ENCODE data around the gene BSN. TPM values are rescaled to one million over a fixed set of nuclear protein-coding genes. Genes with fewer than 3 reads are reported as not detected.
A peak's percentile ranks its signal among the peaks of the same experiment; 100 is the strongest.

The BSN gene, protein sequence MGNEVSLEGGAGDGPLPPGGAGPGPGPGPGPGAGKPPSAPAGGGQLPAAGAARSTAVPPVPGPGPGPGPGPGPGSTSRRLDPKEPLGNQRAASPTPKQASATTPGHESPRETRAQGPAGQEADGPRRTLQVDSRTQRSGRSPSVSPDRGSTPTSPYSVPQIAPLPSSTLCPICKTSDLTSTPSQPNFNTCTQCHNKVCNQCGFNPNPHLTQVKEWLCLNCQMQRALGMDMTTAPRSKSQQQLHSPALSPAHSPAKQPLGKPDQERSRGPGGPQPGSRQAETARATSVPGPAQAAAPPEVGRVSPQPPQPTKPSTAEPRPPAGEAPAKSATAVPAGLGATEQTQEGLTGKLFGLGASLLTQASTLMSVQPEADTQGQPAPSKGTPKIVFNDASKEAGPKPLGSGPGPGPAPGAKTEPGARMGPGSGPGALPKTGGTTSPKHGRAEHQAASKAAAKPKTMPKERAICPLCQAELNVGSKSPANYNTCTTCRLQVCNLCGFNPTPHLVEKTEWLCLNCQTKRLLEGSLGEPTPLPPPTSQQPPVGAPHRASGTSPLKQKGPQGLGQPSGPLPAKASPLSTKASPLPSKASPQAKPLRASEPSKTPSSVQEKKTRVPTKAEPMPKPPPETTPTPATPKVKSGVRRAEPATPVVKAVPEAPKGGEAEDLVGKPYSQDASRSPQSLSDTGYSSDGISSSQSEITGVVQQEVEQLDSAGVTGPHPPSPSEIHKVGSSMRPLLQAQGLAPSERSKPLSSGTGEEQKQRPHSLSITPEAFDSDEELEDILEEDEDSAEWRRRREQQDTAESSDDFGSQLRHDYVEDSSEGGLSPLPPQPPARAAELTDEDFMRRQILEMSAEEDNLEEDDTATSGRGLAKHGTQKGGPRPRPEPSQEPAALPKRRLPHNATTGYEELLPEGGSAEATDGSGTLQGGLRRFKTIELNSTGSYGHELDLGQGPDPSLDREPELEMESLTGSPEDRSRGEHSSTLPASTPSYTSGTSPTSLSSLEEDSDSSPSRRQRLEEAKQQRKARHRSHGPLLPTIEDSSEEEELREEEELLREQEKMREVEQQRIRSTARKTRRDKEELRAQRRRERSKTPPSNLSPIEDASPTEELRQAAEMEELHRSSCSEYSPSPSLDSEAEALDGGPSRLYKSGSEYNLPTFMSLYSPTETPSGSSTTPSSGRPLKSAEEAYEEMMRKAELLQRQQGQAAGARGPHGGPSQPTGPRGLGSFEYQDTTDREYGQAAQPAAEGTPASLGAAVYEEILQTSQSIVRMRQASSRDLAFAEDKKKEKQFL (N-terminal part only)
- total RNA-seq, result 0.44 TPM
- 1 to 10 TPM in 2 of 8 donors, under 1 TPM in 6; 0.48 to 1.2 (median 0.67) TPM for polyA plus RNA-seq (ENCODE audit: insufficient read depth in 1 of 8, insufficient read length in 8 of 8, low replicate concordance in 1 of 8)
- long read RNA-seq, donor 1, result 0 reads
- long read RNA-seq, donor 2, result 0 reads
- long read RNA-seq, donor 3, result 0 reads
- long read RNA-seq, donor 4, result 0 reads
- long read RNA-seq, donor 5, result 0 reads
- long read RNA-seq, donor 6, result 0 reads
- long read RNA-seq, donor 7, result 0 reads
- long read RNA-seq, donor 8, result 0 reads
- long read RNA-seq, donor 9, result 0 reads
- long read RNA-seq, donor 10, result 0 reads
- long read RNA-seq, donor 11, result 0 reads

- H3K4me1 ChIP-seq (ENCODE audit: control insufficient read depth, insufficient read depth, low read length), result peaks cover 14% of the 10 kb centered on the region
Observed at GRCh38 chr3:49553692-49554632, at the start of gene BSN. Gene BSN (plus strand): TSS chr3:49554477. CDS start chr3:49554603, 126 bp downstream.

GRCh38 chr3:49506906-49507305 is 47.4 kb upstream of the BSN start:
- no peak overlapping the region for H3K27ac ChIP-seq (ENCODE audit: low read length)
- no CpG with 5 or more reads among the region's 3 CpGs for WGBS (ENCODE audit: insufficient coverage)

More at GRCh38 chr3:49553692-49554632, at the start of gene BSN:
- H3K36me3 ChIP-seq (ENCODE audit: control insufficient read depth, insufficient read depth, low read length), result no peaks in the 10 kb centered on the region
- no peaks in the 10 kb centered on the region for H3K9me3 ChIP-seq (replicated peaks; ENCODE audit: control insufficient read depth, low read depth, low read length)
- H3K27ac ChIP-seq (ENCODE audit: low read length), result peak within 1 kb of the TSS; percentile 23
- H3K4me3 ChIP-seq (ENCODE audit: low read length), result peak within 1 kb of the TSS; percentile 53
- DNase-seq, result peak; percentile 97
- H3K27me3 ChIP-seq (ENCODE audit: control insufficient read depth, insufficient read depth, low read length), result peaks cover 7% of the 10 kb centered on the region
- 2% methylated on average over 63 of the region's 76 CpGs for WGBS (ENCODE audit: insufficient coverage)

DNA sequence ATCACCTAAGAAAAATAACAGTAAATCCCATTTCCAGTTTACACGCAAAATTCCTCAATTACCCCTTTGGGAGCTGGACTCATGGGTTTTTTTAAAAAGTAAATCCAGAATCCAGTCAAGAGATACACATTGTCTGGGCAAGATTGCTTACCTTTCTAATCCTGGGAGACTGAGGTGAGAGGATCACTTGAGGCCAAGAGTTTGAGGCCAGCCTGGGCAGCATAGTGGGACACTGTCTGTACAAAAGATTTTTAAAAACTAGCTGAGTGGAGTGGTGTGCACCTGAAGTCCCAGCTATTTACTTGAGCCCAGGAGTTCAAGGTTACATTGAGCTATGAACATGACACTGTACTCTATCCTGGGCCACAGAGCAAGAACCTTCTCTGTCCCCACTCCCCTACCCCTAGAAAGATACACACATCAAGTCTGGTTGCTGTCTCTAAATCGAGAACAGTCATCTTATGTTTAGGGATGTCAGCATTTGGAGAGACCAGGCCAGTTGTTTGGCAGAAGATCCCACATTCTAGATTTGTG is 45.2 kb upstream of the BSN start:
- H3K36me3 ChIP-seq (ENCODE audit: control insufficient read depth, insufficient read depth, low read length), result peaks cover 37% of the 10 kb centered on the region
- H3K27ac ChIP-seq (ENCODE audit: low read length), result no peak overlapping the region
- DNase-seq, result peak; percentile 25
- no peaks in the 10 kb centered on the region for H3K27me3 ChIP-seq (ENCODE audit: control insufficient read depth, insufficient read depth, low read length)
- peaks cover 3% of the 10 kb centered on the region for H3K4me1 ChIP-seq (ENCODE audit: control insufficient read depth, insufficient read depth, low read length)
- no peak overlapping the region for H3K4me3 ChIP-seq (ENCODE audit: low read length)
- WGBS (ENCODE audit: insufficient coverage), result no CpG with 5 or more reads among the region's 2 CpGs
- no peaks in the 10 kb centered on the region for H3K9me3 ChIP-seq (replicated peaks; ENCODE audit: control insufficient read depth, low read depth, low read length)

More at GRCh38 chr3:49506906-49507305, 47.4 kb upstream of the BSN start:
- DNase-seq, result no peak
- Histone ChIP-seq H3K4me3 (ENCODE audit: low read length) (no peak overlapping the region), H3K27me3 (ENCODE audit: control insufficient read depth, insufficient read depth, low read length) (no peaks in the 10 kb centered on the region), H3K9me3 (replicated peaks; ENCODE audit: control insufficient read depth, low read depth, low read length) (no peaks in the 10 kb centered on the region), H3K36me3 (ENCODE audit: control insufficient read depth, insufficient read depth, low read length) (peaks cover 22% of the 10 kb centered on the region), H3K4me1 (ENCODE audit: control insufficient read depth, insufficient read depth, low read length) (peaks cover 3% of the 10 kb centered on the region)

DNA sequence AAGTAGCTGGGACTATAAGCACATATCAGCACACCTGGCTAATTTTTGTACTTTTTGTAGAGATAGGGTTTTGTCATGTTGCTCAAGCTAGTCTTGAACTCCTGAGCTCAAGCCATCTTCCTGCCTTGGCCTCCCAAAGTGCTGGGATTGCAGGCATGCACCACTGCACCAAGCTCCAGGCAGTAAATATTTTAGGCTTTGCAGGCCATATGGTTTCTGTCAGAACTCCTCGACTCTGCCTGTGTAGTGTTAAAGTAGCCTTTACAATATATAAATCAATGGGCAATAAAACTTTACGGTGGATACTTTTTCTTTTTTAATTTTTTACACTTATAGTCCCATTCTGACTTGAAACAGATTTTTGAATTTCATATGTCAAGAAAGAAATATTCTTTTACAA is 42.6 kb upstream of the BSN start:
- DNase-seq, result no peak
- peaks cover 3% of the 10 kb centered on the region for H3K4me1 ChIP-seq (ENCODE audit: control insufficient read depth, insufficient read depth, low read length)
- no peak overlapping the region for H3K4me3 ChIP-seq (ENCODE audit: low read length)
- no peak overlapping the region for H3K27ac ChIP-seq (ENCODE audit: low read length)
- no peaks in the 10 kb centered on the region for H3K27me3 ChIP-seq (ENCODE audit: control insufficient read depth, insufficient read depth, low read length)
- peaks cover 58% of the 10 kb centered on the region for H3K36me3 ChIP-seq (ENCODE audit: control insufficient read depth, insufficient read depth, low read length)
- whole genome bisulfite sequencing (ENCODE audit: insufficient coverage), result no CpG with 5 or more reads among the region's 2 CpGs
- H3K9me3 ChIP-seq (replicated peaks; ENCODE audit: control insufficient read depth, low read depth, low read length), result no peaks in the 10 kb centered on the region

- Histone ChIP-seq H3K4me3 (ENCODE audit: low read length) (no peak overlapping the region), H3K9me3 (replicated peaks; ENCODE audit: control insufficient read depth, low read depth, low read length) (no peaks in the 10 kb centered on the region), H3K4me1 (ENCODE audit: control insufficient read depth, insufficient read depth, low read length) (peaks cover 10% of the 10 kb centered on the region), H3K27ac (ENCODE audit: low read length) (no peak overlapping the region), H3K27me3 (ENCODE audit: control insufficient read depth, insufficient read depth, low read length) (no peaks in the 10 kb centered on the region), H3K36me3 (ENCODE audit: control insufficient read depth, insufficient read depth, low read length) (peaks cover 66% of the 10 kb centered on the region)
- no CpG with 5 or more reads among the region's 1 CpG for WGBS (ENCODE audit: insufficient coverage)
- DNase-seq, result no peak
Observed at GRCh38 chr3:49512781-49513355, 41.4 kb upstream of the BSN start.

- DNase-seq, result no peak
- Histone ChIP-seq H3K36me3 (ENCODE audit: control insufficient read depth, insufficient read depth, low read length) (peaks cover 74% of the 10 kb centered on the region), H3K9me3 (replicated peaks; ENCODE audit: control insufficient read depth, low read depth, low read length) (no peaks in the 10 kb centered on the region), H3K4me3 (ENCODE audit: low read length) (no peak overlapping the region), H3K27me3 (ENCODE audit: control insufficient read depth, insufficient read depth, low read length) (no peaks in the 10 kb centered on the region), H3K4me1 (ENCODE audit: control insufficient read depth, insufficient read depth, low read length) (peaks cover 16% of the 10 kb centered on the region), H3K27ac (ENCODE audit: low read length) (no peak overlapping the region)
- WGBS (ENCODE audit: insufficient coverage), result 91% methylated on average over 3 of the region's 4 CpGs
Observed at GRCh38 chr3:49513494-49514124, 40.7 kb upstream of the BSN start.

GRCh38 chr3:49518016-49518415 is 36.3 kb upstream of the BSN start:
- Histone ChIP-seq H3K4me1 (ENCODE audit: control insufficient read depth, insufficient read depth, low read length) (peaks cover 34% of the 10 kb centered on the region), H3K27ac (ENCODE audit: low read length) (no peak overlapping the region), H3K27me3 (ENCODE audit: control insufficient read depth, insufficient read depth, low read length) (no peaks in the 10 kb centered on the region), H3K36me3 (ENCODE audit: control insufficient read depth, insufficient read depth, low read length) (peaks cover 81% of the 10 kb centered on the region), H3K4me3 (ENCODE audit: low read length) (no peak overlapping the region), H3K9me3 (replicated peaks; ENCODE audit: control insufficient read depth, low read depth, low read length) (no peaks in the 10 kb centered on the region)
- no peak for DNase-seq
- 76% methylated on average over 2 of the region's 3 CpGs for WGBS (ENCODE audit: insufficient coverage)

DNA sequence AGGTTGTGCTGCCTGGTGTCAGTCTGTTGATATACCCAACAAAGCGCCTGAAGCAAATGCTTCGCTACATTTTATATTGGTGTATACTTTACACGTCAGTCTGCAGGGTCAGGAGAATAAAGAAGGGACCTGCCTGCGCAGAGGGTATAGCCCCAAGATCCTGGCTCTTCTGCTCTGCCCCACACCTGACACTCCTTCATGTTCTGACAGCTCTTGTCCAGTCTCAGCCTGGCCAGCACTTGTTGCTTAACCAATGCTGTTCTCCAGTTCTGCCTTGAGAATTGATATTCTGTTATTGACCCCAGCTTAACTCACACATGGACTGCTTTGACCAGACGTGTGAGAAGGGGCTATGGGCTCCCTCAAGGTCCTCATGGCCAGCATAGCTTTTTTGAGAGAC is 35.8 kb upstream of the BSN start:
- H3K4me3 ChIP-seq (ENCODE audit: low read length), result no peak overlapping the region

More for the DNA sequence above, 35.8 kb upstream of the BSN start:
- H3K4me1 ChIP-seq (ENCODE audit: control insufficient read depth, insufficient read depth, low read length), result peaks cover 37% of the 10 kb centered on the region
- H3K27ac ChIP-seq (ENCODE audit: low read length), result no peak overlapping the region
- H3K9me3 ChIP-seq (replicated peaks; ENCODE audit: control insufficient read depth, low read depth, low read length), result no peaks in the 10 kb centered on the region
- H3K27me3 ChIP-seq (ENCODE audit: control insufficient read depth, insufficient read depth, low read length), result no peaks in the 10 kb centered on the region
- peaks cover 80% of the 10 kb centered on the region for H3K36me3 ChIP-seq (ENCODE audit: control insufficient read depth, insufficient read depth, low read length)
- 92% methylated on average over 4 of the region's 5 CpGs for WGBS (ENCODE audit: insufficient coverage)
- DNase-seq, result no peak

Data from muscle of leg (tissue), 16 donors.